GM18861 (cell line): ENCODE data around the gene SYT13.
"Not testable (repeated sequence)": the region's sequence is repeated elsewhere in the genome, so short reads cannot be mapped to it uniquely, and the experiment has no call there.

ENCODE experiments used
- ATAC-seq: cut with Tn5 transposase; IDR thresholded peaks from one replicate; pipeline ENCODE4 v1.9.1; 2021; ENCODE audit not compliant: unreplicated experiment

Gene SYT13

DNA sequence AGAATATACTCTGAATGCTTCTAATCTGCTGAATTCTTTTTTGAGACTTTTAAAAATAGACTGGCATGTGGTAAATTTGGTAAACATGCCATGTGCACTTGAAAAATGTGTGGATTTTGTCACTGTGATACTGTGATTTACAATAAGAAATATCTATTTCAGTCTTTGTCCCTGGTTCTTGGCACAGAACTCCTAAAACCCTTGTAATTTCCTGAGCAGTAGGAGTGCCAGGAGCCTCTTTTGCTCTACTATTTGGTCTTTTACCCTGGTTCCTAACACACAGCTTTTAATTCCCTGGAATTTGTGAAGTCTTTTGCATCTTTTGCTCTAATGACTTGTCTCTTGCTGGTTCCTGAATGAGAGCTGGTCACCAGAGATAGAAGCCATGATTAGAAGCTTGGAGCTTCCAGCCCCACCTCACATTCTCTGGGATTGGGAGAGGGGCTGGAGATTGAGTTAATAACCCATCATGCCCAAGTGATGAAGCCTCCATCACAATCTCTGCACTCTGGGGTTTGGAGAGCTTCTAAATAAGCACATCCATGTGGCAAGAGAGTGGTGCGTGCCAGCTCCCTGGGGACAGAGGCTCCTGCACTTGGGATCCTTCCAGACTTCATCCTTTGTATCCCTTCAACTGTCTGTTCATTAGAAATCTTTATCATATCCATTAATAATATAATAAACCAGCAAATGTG is 27.2 kb upstream of the SYT13 start:
- ATAC-seq: no peak

DNA sequence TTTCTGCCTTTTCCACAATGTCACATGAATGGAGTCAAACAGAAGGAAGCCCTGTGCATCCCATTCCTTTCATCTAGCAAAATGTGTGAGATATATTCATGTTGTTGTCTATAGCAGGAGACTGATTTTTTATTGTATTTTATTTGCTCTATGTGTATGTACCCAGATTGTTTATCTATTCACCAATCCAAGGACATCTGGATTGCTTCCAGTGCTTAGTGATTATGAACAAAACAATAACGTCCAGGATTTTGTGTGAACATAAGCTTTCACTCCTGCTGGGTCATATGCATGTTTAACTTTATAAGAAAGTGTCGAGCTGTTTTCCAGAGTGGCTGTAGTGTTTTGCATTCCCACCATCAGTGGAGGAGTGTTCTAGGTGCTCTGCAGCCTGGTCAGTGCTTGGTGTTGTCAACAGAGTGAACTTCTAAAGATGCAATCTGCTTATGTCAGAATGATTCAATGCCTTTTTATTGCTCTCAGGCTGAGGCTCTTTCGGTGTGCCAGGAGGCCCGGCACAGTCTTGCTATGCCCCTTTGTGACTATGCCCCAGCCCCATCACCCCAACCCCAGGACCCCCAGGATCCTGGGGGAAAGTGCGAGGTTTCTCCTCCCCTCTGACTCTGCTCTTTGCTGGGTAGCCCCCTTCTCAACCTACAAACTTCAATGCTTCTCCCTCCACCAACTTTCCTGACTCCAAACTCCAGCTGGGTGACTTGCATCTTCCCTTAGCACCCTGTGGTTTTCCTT is 19.9 kb upstream of the SYT13 start:
- ATAC-seq: no peak

DNA sequence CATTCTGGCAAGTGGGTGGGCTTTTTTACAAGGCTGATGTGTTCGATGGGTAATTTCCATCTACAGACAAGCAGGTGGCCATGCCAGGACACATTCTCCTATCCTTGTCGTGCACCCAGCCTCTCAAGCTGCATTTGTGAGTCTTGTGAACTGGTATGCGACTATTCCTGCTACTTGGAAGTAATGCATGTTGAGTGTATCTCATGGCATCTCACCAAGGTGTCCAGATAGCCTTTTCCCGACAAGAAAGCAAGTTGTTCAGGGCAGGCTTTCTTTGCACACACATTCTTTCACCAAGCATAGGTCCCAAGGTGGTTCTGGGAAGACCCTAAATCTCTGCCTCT is 18.8 kb upstream of the SYT13 start:
- no peak for ATAC-seq

DNA sequence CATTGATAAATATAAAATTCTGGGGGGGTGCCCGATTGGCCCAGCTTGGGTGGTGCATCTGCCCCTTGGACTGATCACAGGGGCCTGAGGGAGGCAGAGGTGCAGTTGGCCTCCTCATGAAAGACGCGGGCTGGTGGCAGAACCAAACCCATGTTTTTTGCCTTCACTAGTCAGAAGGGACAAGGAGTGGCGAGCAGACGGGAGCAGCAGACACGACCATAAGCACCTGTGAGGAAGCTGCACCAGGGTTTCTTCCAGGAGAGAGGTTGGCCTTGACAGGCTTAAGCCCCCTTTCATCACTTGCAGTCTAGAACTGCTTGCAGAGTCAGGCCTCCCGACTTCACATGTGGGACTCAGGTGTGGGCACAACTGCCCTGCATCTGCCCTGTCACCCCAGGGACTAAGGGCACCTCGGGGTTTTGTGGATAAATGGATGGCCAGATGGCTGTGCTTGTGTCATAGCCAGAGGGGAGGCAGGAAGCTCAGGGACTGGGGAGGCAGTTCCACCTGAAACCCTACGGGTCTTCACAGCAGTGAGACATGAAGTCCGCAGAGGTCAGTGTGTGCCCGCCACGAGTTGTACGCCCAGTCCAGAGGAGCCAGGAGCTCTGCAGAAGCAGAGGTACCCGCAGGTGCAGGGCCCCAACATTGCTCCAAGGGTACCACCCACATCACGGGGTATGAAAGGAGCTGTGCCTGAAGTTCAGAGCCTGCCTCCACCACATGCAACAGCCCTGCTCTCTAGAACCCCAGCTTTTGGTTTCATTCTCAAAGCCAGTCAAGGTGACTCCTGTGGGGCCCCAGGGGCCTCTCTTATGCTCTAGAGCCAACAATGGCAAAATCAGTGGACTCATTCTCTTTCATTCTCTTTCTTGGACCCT is 18.2 kb upstream of the SYT13 start:
- ATAC-seq: no peak

DNA sequence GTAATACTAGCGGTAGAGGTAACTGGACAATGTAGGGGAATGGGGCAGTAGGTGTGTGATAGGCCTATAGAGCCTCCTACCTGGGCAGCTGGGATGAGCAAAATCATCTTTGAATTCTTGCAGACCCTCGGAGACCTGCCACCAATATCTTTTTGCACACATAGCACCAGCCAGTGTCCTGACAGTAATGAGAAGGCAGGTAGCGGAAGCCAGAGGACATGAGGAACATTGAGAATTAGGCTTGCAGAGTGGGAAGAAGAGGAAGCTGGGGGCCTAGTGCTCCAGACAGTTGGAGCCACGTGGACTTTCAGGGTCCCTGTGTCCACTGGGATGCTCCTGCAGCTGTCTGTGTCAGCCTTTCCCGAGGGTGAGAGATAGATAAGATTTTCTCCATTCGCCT is 17.2 kb upstream of the SYT13 start:
- no peak for ATAC-seq

DNA sequence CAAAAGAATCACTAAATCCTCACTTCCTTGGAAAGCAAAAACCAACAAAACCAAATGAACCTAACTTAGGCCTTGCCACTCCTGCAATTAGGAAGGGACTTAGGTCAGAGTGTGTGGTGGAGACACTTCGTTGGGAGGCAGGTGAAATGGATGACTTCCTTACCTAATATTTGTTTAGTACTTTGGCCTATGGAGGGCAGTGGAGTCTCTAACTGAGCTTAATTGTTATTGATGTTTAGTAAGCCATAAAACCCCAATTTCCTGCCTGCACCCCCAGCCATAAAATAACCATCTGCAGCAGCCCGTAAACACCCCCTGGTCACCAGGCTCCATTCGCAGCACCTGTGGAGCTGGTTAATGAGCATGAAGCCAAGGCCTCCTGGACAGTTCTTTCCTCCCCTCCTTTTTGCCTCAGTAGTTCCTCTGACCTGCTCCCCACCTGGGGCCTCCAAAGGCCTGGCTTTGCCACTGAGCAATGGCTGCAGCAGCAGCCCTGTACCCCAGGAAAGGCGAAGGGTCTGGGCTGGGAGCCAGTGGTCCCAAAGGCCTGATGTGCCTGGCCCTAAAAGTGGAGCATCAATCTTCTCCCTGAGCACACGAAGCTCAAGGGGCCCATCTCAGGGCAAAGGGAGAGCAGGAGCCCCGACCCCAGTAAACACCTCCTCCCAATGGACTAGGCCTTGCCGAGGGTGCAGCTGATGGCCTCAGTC is 15.6 kb upstream of the SYT13 start:
- no peak for ATAC-seq

DNA sequence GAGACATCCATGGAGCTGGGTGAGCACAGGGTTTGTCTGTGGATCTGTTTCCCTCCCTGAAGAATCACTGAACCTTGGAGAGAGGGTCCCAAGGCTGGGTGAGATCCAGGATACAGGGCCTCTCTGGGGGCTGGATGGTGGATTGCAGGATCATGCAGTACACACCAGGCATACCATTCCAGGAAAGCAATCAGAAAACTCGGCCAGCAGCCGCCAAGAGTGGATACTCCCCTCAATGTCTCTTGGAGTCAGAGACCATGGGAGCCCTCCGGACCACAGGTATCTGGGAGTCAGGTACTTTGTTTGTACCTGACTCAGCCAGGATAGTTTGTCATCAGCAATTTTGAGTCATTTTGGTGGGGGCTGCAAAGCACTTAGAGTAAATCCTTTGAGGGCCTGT is 14.6 kb upstream of the SYT13 start:
- ATAC-seq: no peak

DNA sequence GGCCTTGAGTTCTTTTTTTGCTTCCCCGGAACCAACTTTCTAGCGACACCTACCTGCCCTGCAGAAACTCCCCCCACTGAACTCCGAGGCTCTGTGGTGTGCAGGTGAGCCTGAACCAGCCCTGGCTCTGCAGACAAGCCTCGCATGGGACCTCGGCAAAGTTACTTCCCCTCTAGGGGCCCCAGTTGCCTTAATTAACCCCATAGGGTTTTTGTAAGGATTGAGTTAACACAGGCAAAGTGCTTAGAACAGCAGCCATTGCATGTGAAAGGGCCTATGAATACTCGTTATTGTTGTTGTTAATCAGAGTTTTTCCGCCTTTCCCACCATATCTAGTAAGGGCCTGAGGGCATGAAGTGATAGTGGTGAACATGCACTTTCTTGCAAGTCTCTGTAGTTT is 12.6 kb upstream of the SYT13 start:
- no peak for ATAC-seq

DNA sequence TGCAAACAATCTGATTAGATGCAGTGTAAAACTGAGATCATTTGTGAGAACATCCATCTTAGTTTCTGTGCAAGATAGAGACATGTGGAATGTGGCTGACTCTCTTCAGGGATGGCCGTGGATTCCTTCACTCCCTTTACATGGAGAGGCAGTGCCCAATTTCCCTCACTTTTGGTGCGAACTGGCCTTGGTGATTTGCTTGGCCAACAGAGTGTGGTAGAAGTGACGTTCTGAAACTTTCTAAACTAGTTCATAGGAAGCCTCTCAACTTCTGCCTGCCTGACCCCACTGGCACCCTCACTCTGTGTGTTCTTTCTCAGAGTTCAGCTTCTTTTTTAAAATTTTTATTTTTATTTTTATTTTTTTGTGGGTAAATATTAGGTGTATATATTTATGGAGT is 9.9 kb upstream of the SYT13 start:
- ATAC-seq: no peak

DNA sequence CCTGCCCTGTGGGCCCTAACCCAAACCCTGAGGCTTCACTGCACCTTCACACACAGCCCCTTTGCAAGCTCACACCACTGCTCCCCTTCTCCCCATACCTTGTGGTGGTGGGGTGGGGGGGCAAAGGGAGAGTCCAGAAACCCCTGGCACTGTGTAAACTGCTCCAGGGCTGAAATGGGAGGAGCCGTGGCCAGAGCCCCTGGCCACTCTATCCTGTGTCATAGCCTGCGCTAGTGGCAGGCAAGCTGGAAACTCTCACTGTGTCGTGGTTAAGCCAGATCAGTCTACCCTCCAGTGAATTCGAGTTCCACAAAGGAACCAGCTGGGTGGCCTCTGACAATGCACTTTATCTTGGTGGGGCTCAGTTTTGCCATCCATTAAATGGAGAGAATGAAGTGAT is 8.4 kb upstream of the SYT13 start:
- ATAC-seq: no peak

DNA sequence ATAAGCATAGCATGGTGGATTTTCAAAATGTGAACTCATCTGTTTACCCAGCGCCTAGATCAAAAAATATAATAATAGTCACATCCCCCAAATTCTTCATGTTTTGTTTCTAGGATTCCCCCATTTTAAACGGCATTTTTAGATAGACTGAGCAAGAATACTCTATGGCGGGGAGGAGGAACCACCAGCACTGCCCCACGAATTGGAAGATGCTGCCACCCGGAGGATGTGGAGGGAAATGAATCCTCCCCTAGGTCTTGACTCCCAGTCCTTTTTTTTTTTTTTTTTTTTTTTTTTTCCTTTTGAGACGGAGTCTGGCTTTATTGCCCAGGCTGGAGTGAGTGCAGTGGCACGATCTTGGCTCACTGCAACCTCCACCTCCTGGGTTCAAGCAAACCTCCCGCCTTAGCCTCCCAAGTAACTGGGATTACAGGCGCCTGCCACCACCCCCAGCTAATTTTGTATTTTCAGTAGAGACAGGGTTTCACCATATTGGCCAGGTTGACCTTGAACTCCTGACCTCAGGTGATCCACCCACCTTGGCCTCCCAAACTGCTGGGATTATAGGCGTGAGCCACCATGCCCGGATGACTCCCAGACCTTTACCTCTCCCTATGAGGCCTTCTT is 7.5 kb upstream of the SYT13 start:
- ATAC-seq: not testable (repeated sequence)

DNA sequence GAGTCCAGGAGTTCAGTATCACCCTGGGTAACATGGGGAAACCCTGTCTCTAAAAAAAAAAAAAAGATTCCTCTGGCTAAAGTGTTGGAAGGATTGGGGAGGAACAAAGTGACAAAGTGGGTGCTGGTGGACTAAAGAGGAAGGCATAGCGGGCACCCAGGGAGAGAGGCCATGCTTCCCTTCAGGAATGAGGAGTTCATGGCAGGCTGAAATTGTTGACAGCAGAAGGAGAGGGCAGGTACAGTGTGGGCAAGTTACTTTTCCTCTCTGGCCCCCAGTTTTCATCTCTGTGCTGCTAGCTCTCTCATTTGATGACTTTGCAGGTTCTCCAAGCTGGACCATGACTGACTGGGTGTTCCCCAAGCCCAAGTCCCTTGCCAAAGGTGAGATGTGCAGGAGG is 4.4 kb upstream of the SYT13 start:
- no peak for ATAC-seq

DNA sequence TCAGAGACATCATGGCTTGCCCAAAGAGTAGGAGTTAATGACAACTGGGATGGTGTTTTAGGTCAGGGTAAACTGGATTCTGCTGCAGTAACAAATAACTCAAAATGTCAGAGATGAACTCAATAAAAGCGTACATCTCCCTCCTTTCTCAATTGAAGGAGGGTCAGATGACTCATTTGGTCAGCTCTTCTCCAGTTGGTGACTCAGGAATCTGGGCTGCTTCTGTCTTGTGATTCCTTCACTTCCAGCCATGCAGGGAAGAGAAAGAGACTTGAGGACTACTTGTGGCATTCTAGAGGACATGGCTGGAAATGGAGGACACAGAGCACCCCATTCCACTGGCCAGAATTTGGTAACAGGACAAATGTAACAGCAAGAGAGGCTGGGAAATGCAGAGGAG is 3.2 kb upstream of the SYT13 start:
- ATAC-seq: no peak

DNA sequence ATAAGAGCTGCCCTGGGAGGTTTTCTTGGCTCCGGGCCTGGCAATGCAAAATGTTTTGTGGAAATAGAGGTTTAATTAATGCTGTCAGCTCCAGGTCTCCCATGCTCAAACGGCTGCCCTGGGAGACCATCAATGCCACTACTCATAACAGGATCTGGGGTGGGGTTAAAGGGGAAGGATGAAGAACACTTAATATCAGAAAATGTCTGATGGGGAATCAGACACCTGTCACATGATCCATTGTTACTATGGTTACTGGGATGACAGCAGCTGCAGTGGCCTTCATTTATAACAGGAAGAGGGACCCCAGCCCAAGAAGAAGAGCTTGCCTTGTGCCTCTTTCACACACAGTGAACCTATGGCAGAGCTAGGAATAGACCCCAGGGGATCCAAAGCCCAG is 2.2 kb upstream of the SYT13 start:
- ATAC-seq: no peak

DNA sequence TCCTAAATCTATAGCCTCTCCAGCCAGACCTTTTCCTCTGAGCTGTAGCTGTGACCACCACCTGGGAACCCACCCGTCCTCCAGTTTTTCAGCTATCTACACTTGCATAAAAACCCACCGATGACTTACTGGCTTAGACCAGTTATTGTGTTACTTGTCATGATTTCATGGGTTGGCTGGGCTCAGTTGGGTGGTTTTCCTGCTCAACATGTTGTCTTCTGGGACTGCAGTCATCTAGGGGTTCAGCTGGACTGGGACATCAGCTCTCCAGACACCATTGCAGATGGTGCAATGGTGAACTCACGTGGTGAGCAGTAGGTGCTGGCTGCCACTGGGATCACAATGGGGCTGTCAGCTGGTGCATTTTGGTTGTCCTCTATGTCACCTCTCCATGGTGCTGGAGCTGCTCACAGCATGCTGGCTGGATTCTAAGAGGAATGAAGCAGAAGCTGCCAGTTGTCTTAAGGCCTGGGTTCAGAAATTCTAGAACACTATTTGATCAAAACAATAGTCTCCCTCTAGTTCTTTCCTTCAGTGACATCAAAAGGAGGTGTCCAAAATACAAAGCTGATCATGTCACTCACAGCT is 1.3 kb upstream of the SYT13 start:
- ATAC-seq: no peak

DNA sequence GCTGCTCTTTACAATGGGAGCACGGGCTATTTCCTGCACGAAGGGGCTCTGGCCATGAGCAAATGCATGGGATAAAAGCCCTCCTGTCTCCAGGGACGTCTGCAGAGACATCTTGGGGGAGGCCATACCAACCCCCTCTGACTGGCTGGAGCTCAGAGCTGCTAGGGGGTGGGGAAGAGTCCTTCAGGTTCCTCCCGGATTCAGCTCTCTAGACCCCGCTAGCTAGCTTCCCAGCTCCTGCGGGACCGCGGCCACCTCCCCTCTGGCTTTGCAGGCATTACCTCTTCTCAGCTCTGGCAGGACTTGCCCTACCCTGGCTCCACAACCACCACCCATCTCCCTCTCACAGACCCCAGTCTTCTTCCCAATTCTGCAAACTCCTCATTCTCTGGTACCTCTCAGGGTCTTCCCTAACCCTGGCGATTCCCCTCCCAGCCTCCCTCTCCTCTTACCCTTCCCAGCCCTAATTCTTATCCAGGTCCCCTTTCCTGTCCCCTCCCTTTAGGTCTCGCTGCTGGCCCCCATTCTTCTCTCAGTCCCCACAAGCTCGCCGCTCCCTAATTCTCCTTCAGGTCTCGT is 802 bp downstream of the SYT13 start:
- ATAC-seq: no peak

DNA sequence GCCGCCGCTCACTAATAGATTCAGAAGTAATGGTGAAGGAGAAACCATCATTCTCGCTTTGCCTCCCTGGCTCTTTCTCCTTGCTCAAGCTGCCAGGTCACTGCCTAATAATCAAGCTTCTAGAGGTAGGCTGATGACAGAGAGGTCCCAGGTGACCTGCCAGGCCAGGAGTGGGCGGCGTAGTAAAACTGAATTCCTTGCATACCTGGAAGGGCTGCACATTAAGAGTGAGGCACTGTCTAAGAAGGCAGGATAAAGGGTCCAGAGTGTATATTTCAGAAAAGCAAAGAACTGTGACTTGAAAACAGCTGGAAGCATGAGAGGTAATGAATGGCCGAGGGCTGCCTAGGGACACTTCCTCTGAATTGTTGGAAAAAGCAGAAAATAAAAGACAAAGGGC is 4.1 kb downstream of the SYT13 start:
- no peak for ATAC-seq

DNA sequence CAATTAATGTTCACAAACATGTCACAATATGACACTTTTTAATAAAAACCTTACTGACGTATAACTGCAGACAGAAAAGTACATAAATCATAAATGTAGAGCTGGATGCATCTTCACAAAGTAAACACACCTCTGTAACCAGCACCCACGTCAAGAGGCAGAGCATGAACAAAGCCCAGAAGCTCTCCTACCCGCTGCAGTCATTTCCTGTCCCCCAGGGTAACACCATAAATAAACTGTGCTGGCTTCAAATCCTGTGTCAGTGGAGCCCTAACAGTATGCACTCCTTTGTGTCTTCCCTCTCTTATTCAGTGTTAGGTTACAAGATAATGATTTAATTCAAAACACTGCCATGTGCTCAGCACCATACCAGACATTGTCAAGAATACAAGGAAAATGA is 5.7 kb downstream of the SYT13 start:
- no peak for ATAC-seq

DNA sequence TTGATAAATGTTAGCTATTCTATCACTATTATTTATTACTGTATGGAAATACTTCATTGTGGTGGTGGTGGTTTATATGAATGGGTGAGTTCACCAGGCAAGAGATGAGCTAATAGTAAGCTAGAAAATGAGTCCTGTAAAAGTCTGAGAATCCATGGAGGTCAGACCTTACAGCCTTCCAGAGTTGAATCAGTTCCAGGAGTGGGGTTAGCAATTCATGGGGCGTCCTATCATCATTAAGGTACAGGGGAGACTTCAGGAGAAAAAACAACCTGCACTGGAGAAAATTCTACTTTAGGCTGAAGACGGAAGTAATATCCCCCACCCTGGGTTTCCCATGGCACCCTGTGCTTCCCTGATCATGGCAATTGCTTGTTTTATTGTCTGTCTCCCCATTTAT is 6.5 kb downstream of the SYT13 start:
- no peak for ATAC-seq

DNA sequence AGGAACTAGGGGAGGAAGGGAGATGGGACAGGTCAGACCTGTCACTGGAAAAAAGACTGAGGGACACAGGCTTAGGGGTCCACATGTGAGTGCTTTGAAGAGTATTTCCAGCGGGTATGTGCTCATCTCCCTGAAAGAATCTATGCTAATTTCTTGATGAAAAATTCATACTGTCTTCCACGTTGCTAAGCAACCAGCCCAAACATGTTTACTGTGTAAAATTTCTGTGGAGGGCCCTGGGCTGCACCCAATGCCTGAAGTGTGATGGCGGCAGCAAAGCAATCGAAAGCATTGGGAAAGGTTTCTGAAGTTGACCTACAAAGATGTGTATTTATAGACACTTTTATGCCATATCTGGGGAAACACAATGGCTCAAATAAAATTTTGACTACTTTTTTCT is 7.4 kb downstream of the SYT13 start:
- no peak for ATAC-seq
